Vagina (tissue), 2 donors: ENCODE results near the gene SPATA45.

Experiments used
- POLR2A ChIP-seq, 2 donors: fragments of 450-650 bp; IDR thresholded peaks; one replicate each; pipeline ENCODE4 v1.6.1; 2017; ENCODE audit warnings: antibody characterized with exemption in 2 of 2, mild to moderate bottlenecking in 2 of 2, moderate library complexity in 2 of 2
- POLR2AphosphoS5 ChIP-seq, 2 donors: sonication (generic); formaldehyde crosslinking; IDR thresholded peaks; one replicate each; pipeline ENCODE4 v1.9.0; 2017; ENCODE audit warnings: antibody characterized with exemption in 2 of 2, mild to moderate bottlenecking in 2 of 2, low read depth in 1 of 2; ENCODE audit not compliant: insufficient read depth in 1 of 2
- TF ChIP-seq, protein P1 (sequence below), 3 experiments: fragments of 450-650 bp in 2 of 3; fragments of 200-600 bp in 1 of 3; sonication (generic) in 1 of 3; IDR thresholded peaks; one replicate each; pipeline ENCODE4 v1.5.1; 2017 to 2019; ENCODE audit warnings: antibody characterized with exemption in 3 of 3, mild to moderate bottlenecking in 2 of 3, moderate library complexity in 2 of 3

DNA sequence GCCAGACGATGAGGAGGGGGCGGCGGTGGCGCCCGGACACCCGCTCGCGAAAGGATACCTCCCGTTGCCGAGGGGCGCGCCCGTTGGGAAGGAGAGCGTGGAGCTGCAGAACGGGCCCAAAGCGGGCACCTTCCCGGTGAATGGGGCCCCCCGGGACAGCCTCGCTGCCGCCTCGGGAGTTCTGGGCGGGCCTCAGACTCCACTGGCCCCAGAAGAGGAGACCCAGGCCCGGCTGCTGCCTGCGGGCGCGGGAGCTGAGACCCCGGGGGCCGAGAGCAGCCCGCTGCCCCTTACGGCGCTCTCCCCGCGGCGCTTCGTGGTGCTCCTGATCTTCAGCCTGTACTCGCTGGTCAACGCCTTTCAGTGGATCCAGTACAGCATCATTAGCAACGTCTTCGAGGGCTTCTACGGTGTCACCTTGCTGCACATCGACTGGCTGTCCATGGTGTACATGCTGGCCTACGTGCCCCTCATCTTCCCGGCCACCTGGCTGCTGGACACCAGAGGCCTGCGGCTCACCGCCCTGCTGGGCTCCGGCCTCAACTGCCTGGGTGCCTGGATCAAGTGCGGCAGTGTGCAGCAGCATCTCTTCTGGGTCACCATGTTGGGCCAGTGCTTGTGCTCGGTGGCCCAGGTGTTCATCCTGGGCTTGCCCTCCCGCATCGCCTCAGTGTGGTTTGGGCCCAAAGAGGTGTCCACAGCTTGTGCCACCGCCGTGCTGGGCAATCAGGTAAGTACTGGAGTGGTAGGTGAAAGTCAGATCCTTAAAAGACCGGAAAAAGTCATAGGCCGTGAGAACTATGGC lies 11.2 kb upstream of the SPATA45 start:
- TF ChIP-seq, protein P1, sequence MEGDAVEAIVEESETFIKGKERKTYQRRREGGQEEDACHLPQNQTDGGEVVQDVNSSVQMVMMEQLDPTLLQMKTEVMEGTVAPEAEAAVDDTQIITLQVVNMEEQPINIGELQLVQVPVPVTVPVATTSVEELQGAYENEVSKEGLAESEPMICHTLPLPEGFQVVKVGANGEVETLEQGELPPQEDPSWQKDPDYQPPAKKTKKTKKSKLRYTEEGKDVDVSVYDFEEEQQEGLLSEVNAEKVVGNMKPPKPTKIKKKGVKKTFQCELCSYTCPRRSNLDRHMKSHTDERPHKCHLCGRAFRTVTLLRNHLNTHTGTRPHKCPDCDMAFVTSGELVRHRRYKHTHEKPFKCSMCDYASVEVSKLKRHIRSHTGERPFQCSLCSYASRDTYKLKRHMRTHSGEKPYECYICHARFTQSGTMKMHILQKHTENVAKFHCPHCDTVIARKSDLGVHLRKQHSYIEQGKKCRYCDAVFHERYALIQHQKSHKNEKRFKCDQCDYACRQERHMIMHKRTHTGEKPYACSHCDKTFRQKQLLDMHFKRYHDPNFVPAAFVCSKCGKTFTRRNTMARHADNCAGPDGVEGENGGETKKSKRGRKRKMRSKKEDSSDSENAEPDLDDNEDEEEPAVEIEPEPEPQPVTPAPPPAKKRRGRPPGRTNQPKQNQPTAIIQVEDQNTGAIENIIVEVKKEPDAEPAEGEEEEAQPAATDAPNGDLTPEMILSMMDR (IDR thresholded peaks at IDR 0.05): no peak
- no peak for TF ChIP-seq POLR2A (IDR thresholded peaks at IDR 0.05)
- TF ChIP-seq POLR2AphosphoS5 (IDR thresholded peaks at IDR 0.05; ENCODE audit: insufficient read depth in 1 of 2, low read depth in 1 of 2): no peak
